Measurements from ENCODE around the gene EPS15. TPM values are rescaled to one million over a fixed set of nuclear protein-coding genes. Genes with fewer than 3 reads are reported as not detected.

Gene EPS15
- total RNA-seq, 1 donor from 2014 or later, result 88.5 TPM

DNA sequence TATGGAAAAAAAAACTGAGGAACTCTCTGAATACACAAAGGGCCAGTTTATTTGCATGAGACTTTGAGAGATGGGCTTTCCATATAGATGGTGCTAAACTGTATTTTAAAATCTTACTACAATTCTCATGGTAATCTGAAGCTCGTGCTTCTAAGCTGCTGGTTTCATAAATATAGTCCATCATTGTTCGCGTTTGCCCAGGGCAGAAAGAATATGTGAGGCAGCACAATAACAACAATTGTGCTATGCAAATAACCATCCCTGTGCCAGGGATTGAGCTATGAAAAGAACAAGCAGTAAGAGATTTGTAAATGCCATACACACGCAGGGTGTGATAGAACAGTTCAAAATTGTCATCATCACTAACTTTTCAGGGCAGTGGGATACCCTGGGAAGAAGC is 4.9 kb upstream of the EPS15 start:
- Histone ChIP-seq H3K36me3 (no peaks in the 10 kb centered on the region), H3K4me3 (no peak overlapping the region), H3K9me3 (no peaks in the 10 kb centered on the region), H3K27ac (no peak overlapping the region), H3K27me3 (no peaks in the 10 kb centered on the region), H3K4me1 (no peaks in the 10 kb centered on the region)
- TF ChIP-seq, protein P1, sequence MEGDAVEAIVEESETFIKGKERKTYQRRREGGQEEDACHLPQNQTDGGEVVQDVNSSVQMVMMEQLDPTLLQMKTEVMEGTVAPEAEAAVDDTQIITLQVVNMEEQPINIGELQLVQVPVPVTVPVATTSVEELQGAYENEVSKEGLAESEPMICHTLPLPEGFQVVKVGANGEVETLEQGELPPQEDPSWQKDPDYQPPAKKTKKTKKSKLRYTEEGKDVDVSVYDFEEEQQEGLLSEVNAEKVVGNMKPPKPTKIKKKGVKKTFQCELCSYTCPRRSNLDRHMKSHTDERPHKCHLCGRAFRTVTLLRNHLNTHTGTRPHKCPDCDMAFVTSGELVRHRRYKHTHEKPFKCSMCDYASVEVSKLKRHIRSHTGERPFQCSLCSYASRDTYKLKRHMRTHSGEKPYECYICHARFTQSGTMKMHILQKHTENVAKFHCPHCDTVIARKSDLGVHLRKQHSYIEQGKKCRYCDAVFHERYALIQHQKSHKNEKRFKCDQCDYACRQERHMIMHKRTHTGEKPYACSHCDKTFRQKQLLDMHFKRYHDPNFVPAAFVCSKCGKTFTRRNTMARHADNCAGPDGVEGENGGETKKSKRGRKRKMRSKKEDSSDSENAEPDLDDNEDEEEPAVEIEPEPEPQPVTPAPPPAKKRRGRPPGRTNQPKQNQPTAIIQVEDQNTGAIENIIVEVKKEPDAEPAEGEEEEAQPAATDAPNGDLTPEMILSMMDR (IDR thresholded peaks at IDR 0.05), result no peak
- DNase-seq (no peak), ATAC-seq (no peak)
- intact Hi-C loops (cut with DNase I), result no loop called here

- TF ChIP-seq, protein P1 (IDR thresholded peaks at IDR 0.05), result no peak
- no peaks in the 10 kb centered on the region for H3K9me3 ChIP-seq
- no peak for DNase-seq
- no peak overlapping the region for H3K27ac ChIP-seq
- ATAC-seq, result no peak
- H3K36me3 ChIP-seq, result no peaks in the 10 kb centered on the region
- intact Hi-C loops (cut with DNase I), result no loop called here
- H3K27me3 ChIP-seq, result no peaks in the 10 kb centered on the region
- no peak overlapping the region for H3K4me3 ChIP-seq
- H3K4me1 ChIP-seq, result peaks cover 15% of the 10 kb centered on the region
Measured at GRCh38 chr1:51520700-51521248, 1.7 kb upstream of the EPS15 start.

- DNase-seq, result no peak
- H3K4me1 ChIP-seq, result peaks cover 22% of the 10 kb centered on the region
- no peak overlapping the region for H3K27ac ChIP-seq
- no peaks in the 10 kb centered on the region for H3K36me3 ChIP-seq
- H3K9me3 ChIP-seq, result no peaks in the 10 kb centered on the region
- no peak overlapping the region for H3K4me3 ChIP-seq
- TF ChIP-seq, protein P1 (IDR thresholded peaks at IDR 0.05), result no peak
- ATAC-seq, result no peak
- H3K27me3 ChIP-seq, result no peaks in the 10 kb centered on the region
- intact Hi-C loops (cut with DNase I), result no loop called here
Measured at GRCh38 chr1:51519865-51520699, 1.0 kb upstream of the EPS15 start.

DNA sequence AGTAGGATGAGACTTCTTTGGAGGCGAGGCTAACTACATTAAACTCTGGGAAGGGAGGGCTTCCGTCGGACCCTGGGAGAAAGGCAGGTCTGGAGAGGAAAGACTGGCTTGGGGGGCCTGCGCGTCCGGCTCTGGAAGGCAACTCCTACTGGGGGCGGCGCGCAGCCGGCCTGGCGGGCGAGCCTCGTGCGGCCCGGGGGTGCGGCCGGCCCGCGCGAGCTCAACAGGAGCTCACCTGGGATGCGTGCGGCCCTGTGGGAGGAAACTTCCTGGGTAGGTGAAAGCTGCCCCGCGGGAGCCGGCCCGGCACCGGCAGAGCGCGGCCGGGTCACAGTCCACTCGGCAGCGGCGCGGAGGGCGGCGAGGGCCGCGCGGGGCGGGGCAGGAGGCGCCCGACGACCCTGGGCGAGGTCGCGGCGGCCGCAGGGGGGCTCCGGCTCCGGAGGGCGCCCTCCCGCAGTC is 449 bp downstream of the EPS15 start:
- TF ChIP-seq, protein P1 (IDR thresholded peaks at IDR 0.05), result no peak
- H3K9me3 ChIP-seq, result no peaks in the 10 kb centered on the region
- intact Hi-C loops (cut with DNase I), result no loop called here
- peak; percentile 74 for ATAC-seq
- H3K36me3 ChIP-seq, result no peaks in the 10 kb centered on the region
- H3K4me3 ChIP-seq, result peak overlapping the region; percentile 79
- peak overlapping the region; percentile 88 for H3K27ac ChIP-seq
- H3K27me3 ChIP-seq, result no peaks in the 10 kb centered on the region
- H3K4me1 ChIP-seq, result peaks cover 33% of the 10 kb centered on the region
- DNase-seq, result peak; percentile 86

- TF ChIP-seq, protein P1 (IDR thresholded peaks at IDR 0.05), result no peak
- peak overlapping the region; percentile 88 for H3K27ac ChIP-seq
- H3K36me3 ChIP-seq, result no peaks in the 10 kb centered on the region
- ATAC-seq (peak; percentile 45), DNase-seq (peak; percentile 73)
- no peaks in the 10 kb centered on the region for H3K27me3 ChIP-seq
- intact Hi-C loops (cut with DNase I), result no loop called here
- H3K4me3 ChIP-seq, result peak overlapping the region; percentile 79
- H3K9me3 ChIP-seq, result no peaks in the 10 kb centered on the region
- peaks cover 38% of the 10 kb centered on the region for H3K4me1 ChIP-seq
Measured at GRCh38 chr1:51518033-51518585, 957 bp downstream of the EPS15 start.
